Calu3 (cell line): Measurements from ENCODE around the gene LHFPL3. TPM values are rescaled to one million over a fixed set of nuclear protein-coding genes. Genes with fewer than 3 reads are reported as not detected.
"Not testable (repeated sequence)": the region's sequence is repeated elsewhere in the genome, so short reads cannot be mapped to it uniquely, and the experiment has no call there.

Experiments used
- BruUV-seq: library from RNA; stranded (reverse); fragments of 400-500 nt; replicated peaks from 2 replicates; lab custom pipeline; 2021; lab: Mats Ljungman, UMichigan
- CTCF ChIA-PET: fragments of 300-600 bp; sonication (Branson Sonifier 250); formaldehyde crosslinking; loops from one replicate; lab custom pipeline; 2022; ENCODE audit warnings: antibody characterized with exemption; lab: Charles Lee
- DNase-seq: peaks from one replicate; pipeline ENCODE4 v3.0.0; 2022
- H3K27ac Mint-ChIP-seq: one replicate; pipeline ENCODE4 v1.8.0; 2022; ENCODE audit warnings: mixed read lengths; ENCODE audit not compliant: unreplicated experiment
- H3K27me3 Mint-ChIP-seq: one replicate; pipeline ENCODE4 v1.8.0; 2022; ENCODE audit warnings: mixed read lengths; ENCODE audit not compliant: unreplicated experiment
- H3K36me3 Mint-ChIP-seq: one replicate; pipeline ENCODE4 v1.8.0; 2022; ENCODE audit warnings: mild to moderate bottlenecking, moderate library complexity, mixed read lengths; ENCODE audit not compliant: insufficient read depth, unreplicated experiment
- H3K4me1 Mint-ChIP-seq: one replicate; pipeline ENCODE4 v1.8.0; 2022; ENCODE audit warnings: mild to moderate bottlenecking, low read depth, mixed read lengths; ENCODE audit not compliant: unreplicated experiment
- H3K4me3 Mint-ChIP-seq: one replicate; pipeline ENCODE4 v1.8.0; 2022; ENCODE audit warnings: mild to moderate bottlenecking, low read depth, moderate library complexity, mixed read lengths; ENCODE audit not compliant: unreplicated experiment
- H3K9me3 Mint-ChIP-seq: one replicate; pipeline ENCODE4 v1.8.0; 2022; ENCODE audit warnings: low read depth, mixed read lengths; ENCODE audit not compliant: unreplicated experiment
- intact Hi-C: fragments of 100-400 bp; cut with micrococcal nuclease; formaldehyde crosslinking; loops from one replicate; pipeline ENCODE4 v1.10.0; 2022; ENCODE audit not compliant: unreplicated experiment
- total RNA-seq: library from RNA; stranded (reverse); gene quantifications from 2 replicates; pipeline ENCODE4 v1.2.3, GENCODE V29; 2022
- TF ChIP-seq, protein P1 (sequence below): fragments of 200-600 bp; IDR thresholded peaks from one replicate; pipeline ENCODE4 v1.8.0; 2022; ENCODE audit warnings: antibody characterized with exemption; ENCODE audit not compliant: unreplicated experiment

The LHFPL3 gene
- total RNA-seq, 1 experiment from 2014 or later = not detected

DNA sequence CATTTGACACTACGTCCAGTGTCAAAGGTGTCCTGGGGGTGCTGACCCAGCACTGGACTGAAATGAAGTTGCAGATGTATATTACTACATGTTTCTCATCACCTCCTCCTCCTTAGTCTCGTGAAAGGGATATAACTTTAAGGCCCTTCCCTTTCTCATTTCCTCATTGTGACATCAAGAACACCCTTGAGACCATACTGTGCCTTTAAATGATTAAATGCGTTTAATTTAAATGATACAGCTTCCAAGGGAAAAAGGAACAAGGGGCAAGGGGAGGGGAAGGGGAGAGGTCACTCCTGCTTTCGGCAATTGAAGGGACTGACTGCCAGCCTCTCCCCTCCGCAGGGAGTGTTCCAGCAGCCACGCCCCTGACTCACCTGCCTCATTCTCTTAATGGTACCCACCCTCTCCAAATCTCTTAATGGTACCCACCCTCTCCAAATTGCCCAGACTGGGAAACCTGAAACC is 605.2 kb downstream of the LHFPL3 start:
- no peak for DNase-seq
- CTCF ChIA-PET = no interaction called here
- Mint-ChIP-seq H3K36me3 (no peaks in the 10 kb centered on the region), H3K9me3 (no peaks in the 10 kb centered on the region), H3K27me3 (peaks cover under 1% of the 10 kb centered on the region), H3K4me1 (peaks cover 8% of the 10 kb centered on the region), H3K27ac (no peak overlapping the region), H3K4me3 (no peak overlapping the region)
- no TSS peak for BruUV-seq
- intact Hi-C loops = no loop called here
- TF ChIP-seq, protein P1, sequence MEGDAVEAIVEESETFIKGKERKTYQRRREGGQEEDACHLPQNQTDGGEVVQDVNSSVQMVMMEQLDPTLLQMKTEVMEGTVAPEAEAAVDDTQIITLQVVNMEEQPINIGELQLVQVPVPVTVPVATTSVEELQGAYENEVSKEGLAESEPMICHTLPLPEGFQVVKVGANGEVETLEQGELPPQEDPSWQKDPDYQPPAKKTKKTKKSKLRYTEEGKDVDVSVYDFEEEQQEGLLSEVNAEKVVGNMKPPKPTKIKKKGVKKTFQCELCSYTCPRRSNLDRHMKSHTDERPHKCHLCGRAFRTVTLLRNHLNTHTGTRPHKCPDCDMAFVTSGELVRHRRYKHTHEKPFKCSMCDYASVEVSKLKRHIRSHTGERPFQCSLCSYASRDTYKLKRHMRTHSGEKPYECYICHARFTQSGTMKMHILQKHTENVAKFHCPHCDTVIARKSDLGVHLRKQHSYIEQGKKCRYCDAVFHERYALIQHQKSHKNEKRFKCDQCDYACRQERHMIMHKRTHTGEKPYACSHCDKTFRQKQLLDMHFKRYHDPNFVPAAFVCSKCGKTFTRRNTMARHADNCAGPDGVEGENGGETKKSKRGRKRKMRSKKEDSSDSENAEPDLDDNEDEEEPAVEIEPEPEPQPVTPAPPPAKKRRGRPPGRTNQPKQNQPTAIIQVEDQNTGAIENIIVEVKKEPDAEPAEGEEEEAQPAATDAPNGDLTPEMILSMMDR = no peak

GRCh38 chr7:104934665-104935064 is 606.3 kb downstream of the LHFPL3 start:
- no TSS peak for BruUV-seq
- H3K27ac Mint-ChIP-seq = no peak overlapping the region
- intact Hi-C loops = no loop called here
- H3K27me3 Mint-ChIP-seq = peaks cover 12% of the 10 kb centered on the region
- H3K4me3 Mint-ChIP-seq = no peak overlapping the region
- CTCF ChIA-PET = no interaction called here
- H3K4me1 Mint-ChIP-seq = peaks cover 6% of the 10 kb centered on the region
- H3K9me3 Mint-ChIP-seq = no peaks in the 10 kb centered on the region
- TF ChIP-seq, protein P1 = no peak
- no peak for DNase-seq
- H3K36me3 Mint-ChIP-seq = no peaks in the 10 kb centered on the region

- no peak overlapping the region for H3K27ac Mint-ChIP-seq
- H3K36me3 Mint-ChIP-seq = no peaks in the 10 kb centered on the region
- H3K4me1 Mint-ChIP-seq = peaks cover under 1% of the 10 kb centered on the region
- TF ChIP-seq, protein P1 = no peak
- CTCF ChIA-PET = no interaction called here
- H3K4me3 Mint-ChIP-seq = no peak overlapping the region
- BruUV-seq = no TSS peak
- DNase-seq = no peak
- intact Hi-C loops = no loop called here
- peaks cover 12% of the 10 kb centered on the region for H3K27me3 Mint-ChIP-seq
- H3K9me3 Mint-ChIP-seq = no peaks in the 10 kb centered on the region
These were observed 606.9 kb downstream of the LHFPL3 start for GRCh38 chr7:104935276-104935675.

DNA sequence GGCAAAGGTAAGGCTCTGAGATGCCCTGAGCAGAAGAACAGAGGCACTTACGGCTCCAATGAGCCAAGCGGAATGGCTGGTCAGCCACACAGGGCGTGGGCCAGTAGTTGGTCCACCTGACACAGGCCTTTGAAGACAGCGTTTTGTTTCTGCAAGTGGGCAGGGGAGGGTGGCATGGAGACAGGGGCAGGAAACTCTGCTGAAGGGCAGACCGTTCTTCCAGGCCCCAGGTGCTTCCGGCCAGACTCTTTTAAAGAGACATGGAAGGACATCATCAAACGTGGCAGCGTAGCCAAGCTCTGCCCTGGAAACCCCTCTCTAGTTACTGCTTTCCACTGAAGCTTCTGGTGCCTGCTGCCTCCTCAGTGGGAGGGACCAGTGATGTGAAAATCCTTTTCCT is 608.1 kb downstream of the LHFPL3 start:
- CTCF ChIA-PET = no interaction called here
- H3K4me3 Mint-ChIP-seq = no peak overlapping the region
- DNase-seq = no peak
- no TSS peak for BruUV-seq
- H3K9me3 Mint-ChIP-seq = no peaks in the 10 kb centered on the region
- TF ChIP-seq, protein P1 = no peak
- no peaks in the 10 kb centered on the region for H3K36me3 Mint-ChIP-seq
- peaks cover 12% of the 10 kb centered on the region for H3K27me3 Mint-ChIP-seq
- H3K27ac Mint-ChIP-seq = no peak overlapping the region
- H3K4me1 Mint-ChIP-seq = no peaks in the 10 kb centered on the region
- intact Hi-C loops = no loop called here

DNA sequence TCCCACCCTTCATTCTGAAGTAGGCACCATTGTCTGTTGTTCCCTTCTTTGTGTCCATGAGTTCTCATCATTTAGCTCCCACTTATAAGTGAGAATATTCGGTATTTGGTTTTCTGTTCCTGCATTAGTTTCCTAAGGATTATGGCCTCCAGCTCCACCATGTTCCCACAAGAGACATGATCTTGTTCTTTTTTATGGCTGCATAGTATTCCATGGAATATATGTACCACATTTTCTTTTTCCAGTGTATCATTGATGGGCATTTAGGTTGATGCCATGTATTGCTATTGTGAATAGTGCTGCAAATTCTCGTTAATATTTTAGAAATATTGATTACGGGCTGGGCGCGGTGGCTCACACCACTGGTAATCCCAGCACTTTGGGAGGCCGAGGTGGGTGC is 609.1 kb downstream of the LHFPL3 start:
- DNase-seq, H3K27ac Mint-ChIP-seq, intact Hi-C loops, H3K4me3 Mint-ChIP-seq, H3K4me1 Mint-ChIP-seq, BruUV-seq, H3K36me3 Mint-ChIP-seq, H3K9me3 Mint-ChIP-seq: not testable (repeated sequence)
- peaks cover 12% of the 10 kb centered on the region for H3K27me3 Mint-ChIP-seq
- CTCF ChIA-PET = interaction anchor here (0.7 kb wide), 2 partner anchors 69 to 630 kb away, joined by 3 to 4 read pairs; no protein-coding TSS in a partner anchor
